Caco-2 (cell line): ENCODE measurements around the gene SLC28A1. TPM values are rescaled to one million over a fixed set of nuclear protein-coding genes. Genes with fewer than 3 reads are reported as not detected.
A peak's percentile ranks its signal among the peaks of the same experiment; 100 is the strongest.

Source experiments
- BruUV-seq: library from RNA; stranded (reverse); fragments of 400-500 nt; replicated peaks from 2 replicates; lab custom pipeline; 2021; lab: Mats Ljungman, UMichigan
- CTCF ChIA-PET: fragments of 300-600 bp; sonication (Branson Sonifier 250); formaldehyde crosslinking; loops from one replicate; lab custom pipeline; 2022; ENCODE audit warnings: antibody characterized with exemption; lab: Charles Lee
- POLR2A ChIA-PET: fragments of 300-600 bp; sonication (Branson Sonifier 250); formaldehyde crosslinking; loops from one replicate; lab custom pipeline; 2022; ENCODE audit warnings: antibody characterized with exemption; lab: Charles Lee
- DNase-seq, 2 experiments: peaks; one replicate each; pipeline versions ENCODE4 v3.0.0 to v3.0.0-alpha.2; 2020 to 2022
- H3K27me3 ChIP-seq: replicated peaks from 2 replicates; pipeline ENCODE4 v1.6.0; 2011; ENCODE audit warnings: low read length; ENCODE audit not compliant: control insufficient read depth, insufficient read depth
- H3K36me3 ChIP-seq: 2 replicates; pipeline ENCODE4 v1.5.1; 2011; ENCODE audit warnings: low read length; ENCODE audit not compliant: control insufficient read depth, insufficient read depth
- H3K4me1 ChIP-seq: fragments of 250-450 bp; sonication (Bioruptor Pico); 2 replicates; pipeline ENCODE4 v1.5.1; 2020; ENCODE audit warnings: mild to moderate bottlenecking
- H3K4me3 ChIP-seq: 2 replicates; pipeline ENCODE4 v1.5.1; 2011; ENCODE audit warnings: low read depth, mild to moderate bottlenecking, control low read depth, low read length
- H3K9me3 ChIP-seq: fragments of 250-450 bp; sonication (Bioruptor Pico); 2 replicates; pipeline ENCODE4 v1.5.1; 2020; ENCODE audit warnings: mild to moderate bottlenecking, moderate library complexity
- H3K27ac Mint-ChIP-seq: one replicate; pipeline ENCODE4 v1.8.0; 2022; ENCODE audit warnings: mixed read lengths; ENCODE audit not compliant: unreplicated experiment
- H3K27me3 Mint-ChIP-seq: one replicate; pipeline ENCODE4 v1.8.0; 2022; ENCODE audit warnings: mixed read lengths; ENCODE audit not compliant: insufficient read depth, unreplicated experiment
- H3K36me3 Mint-ChIP-seq: one replicate; pipeline ENCODE4 v1.8.0; 2022; ENCODE audit warnings: mild to moderate bottlenecking, mixed read lengths; ENCODE audit not compliant: insufficient read depth, unreplicated experiment
- H3K4me1 Mint-ChIP-seq: one replicate; pipeline ENCODE4 v1.8.0; 2022; ENCODE audit warnings: low read depth, mixed read lengths; ENCODE audit not compliant: unreplicated experiment
- H3K4me3 Mint-ChIP-seq: one replicate; pipeline ENCODE4 v1.8.0; 2022; ENCODE audit warnings: mild to moderate bottlenecking, moderate library complexity, mixed read lengths; ENCODE audit not compliant: unreplicated experiment
- H3K9me3 Mint-ChIP-seq: one replicate; pipeline ENCODE4 v1.8.0; 2022; ENCODE audit warnings: mixed read lengths; ENCODE audit not compliant: unreplicated experiment
- intact Hi-C: fragments of 100-400 bp; cut with micrococcal nuclease; formaldehyde crosslinking; loops from one replicate; pipeline ENCODE4 v1.10.0; 2022; ENCODE audit not compliant: unreplicated experiment
- total RNA-seq: library from RNA; stranded (reverse); gene quantifications from 2 replicates; pipeline ENCODE4 v1.2.3, GENCODE V29; 2022
- TF ChIP-seq, protein P1 (sequence below), 2 experiments: fragments of 200-600 bp in 1 of 2; IDR thresholded peaks; 1 replicate in 1 of 2; 2 replicates in 1 of 2; pipeline versions ENCODE4 v1.5.1 to v1.8.0; 2011 to 2022; ENCODE audit warnings: antibody characterized with exemption in 1 of 2, control low read depth in 1 of 2, inconsistent platforms in 1 of 2, low read depth in 1 of 2, low read length in 1 of 2, mild to moderate bottlenecking in 1 of 2, moderate library complexity in 1 of 2; ENCODE audit not compliant: insufficient read depth in 1 of 2, severe bottlenecking in 1 of 2, unreplicated experiment in 1 of 2

The SLC28A1 gene
- total RNA-seq, 1 experiment from 2014 or later: not detected

DNA sequence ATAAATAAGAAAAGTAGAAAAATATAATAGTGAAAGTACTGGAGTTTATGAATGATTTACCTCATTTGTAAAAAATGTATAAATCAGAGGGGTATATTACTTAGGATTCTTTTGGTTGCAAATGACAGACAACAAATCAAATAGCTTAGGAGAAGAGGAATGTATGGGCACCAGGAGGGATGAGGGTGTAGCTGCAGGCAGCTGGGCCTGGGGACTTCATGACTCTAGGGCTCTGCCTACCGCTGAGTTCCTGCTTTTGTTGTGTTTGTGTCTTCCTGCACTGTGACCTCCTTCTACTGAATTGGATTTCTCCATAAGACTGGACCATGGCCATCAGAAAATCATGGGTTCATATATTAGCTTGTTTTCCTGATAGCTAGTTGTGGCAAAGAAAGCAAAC, 69.3 kb downstream of the SLC28A1 start:
- H3K4me1 ChIP-seq: peaks cover 11% of the 10 kb centered on the region
- Mint-ChIP-seq H3K9me3 (no peaks in the 10 kb centered on the region), H3K4me3 (no peak overlapping the region), H3K27ac (no peak overlapping the region), H3K27me3 (no peaks in the 10 kb centered on the region), H3K36me3 (no peaks in the 10 kb centered on the region), H3K4me1 (no peaks in the 10 kb centered on the region)
- ChIA-PET CTCF (interaction anchor here (3.2 kb wide), 1 partner anchor 57 kb away, joined by 28 read pairs; no protein-coding TSS in a partner anchor), POLR2A (no interaction called here)
- no peak for DNase-seq
- TF ChIP-seq, protein P1, sequence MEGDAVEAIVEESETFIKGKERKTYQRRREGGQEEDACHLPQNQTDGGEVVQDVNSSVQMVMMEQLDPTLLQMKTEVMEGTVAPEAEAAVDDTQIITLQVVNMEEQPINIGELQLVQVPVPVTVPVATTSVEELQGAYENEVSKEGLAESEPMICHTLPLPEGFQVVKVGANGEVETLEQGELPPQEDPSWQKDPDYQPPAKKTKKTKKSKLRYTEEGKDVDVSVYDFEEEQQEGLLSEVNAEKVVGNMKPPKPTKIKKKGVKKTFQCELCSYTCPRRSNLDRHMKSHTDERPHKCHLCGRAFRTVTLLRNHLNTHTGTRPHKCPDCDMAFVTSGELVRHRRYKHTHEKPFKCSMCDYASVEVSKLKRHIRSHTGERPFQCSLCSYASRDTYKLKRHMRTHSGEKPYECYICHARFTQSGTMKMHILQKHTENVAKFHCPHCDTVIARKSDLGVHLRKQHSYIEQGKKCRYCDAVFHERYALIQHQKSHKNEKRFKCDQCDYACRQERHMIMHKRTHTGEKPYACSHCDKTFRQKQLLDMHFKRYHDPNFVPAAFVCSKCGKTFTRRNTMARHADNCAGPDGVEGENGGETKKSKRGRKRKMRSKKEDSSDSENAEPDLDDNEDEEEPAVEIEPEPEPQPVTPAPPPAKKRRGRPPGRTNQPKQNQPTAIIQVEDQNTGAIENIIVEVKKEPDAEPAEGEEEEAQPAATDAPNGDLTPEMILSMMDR (IDR thresholded peaks at IDR 0.05; ENCODE audit: insufficient read depth in 1 of 2, low read depth in 1 of 2, low read length in 1 of 2, severe bottlenecking in 1 of 2, unreplicated experiment in 1 of 2): no peak
- H3K27me3 ChIP-seq: no peaks in the 10 kb centered on the region; the same call in 1 of the 2 replicates
- BruUV-seq: no TSS peak
- intact Hi-C loops: no loop called here
- H3K9me3 ChIP-seq: no peaks in the 10 kb centered on the region
- H3K36me3 ChIP-seq: no peaks in the 10 kb centered on the region
- no peak overlapping the region for H3K4me3 ChIP-seq

- peak; percentile 81 to 82 for DNase-seq
- ChIA-PET CTCF (interaction anchor here (0.6 to 3.2 kb wide), 8 partner anchors 26 to 179 kb away, joined by 3 to 28 read pairs (median 4); no protein-coding TSS in a partner anchor), POLR2A (no interaction called here)
- Histone ChIP-seq H3K27me3 (no peaks in the 10 kb centered on the region; the same call in 1 of the 2 replicates), H3K9me3 (no peaks in the 10 kb centered on the region), H3K36me3 (no peaks in the 10 kb centered on the region), H3K4me3 (peak overlapping the region; percentile 19; the same call in 1 of the 2 replicates), H3K4me1 (peaks cover 18% of the 10 kb centered on the region)
- Mint-ChIP-seq H3K4me1 (peaks cover 7% of the 10 kb centered on the region), H3K36me3 (no peaks in the 10 kb centered on the region), H3K27me3 (no peaks in the 10 kb centered on the region), H3K27ac (no peak overlapping the region), H3K9me3 (no peaks in the 10 kb centered on the region), H3K4me3 (peak overlapping the region; percentile 39)
- intact Hi-C loops: loop anchor here (1.0 kb wide), 3 partner anchors 25 to 89 kb away; no protein-coding TSS in a partner anchor
- no TSS peak for BruUV-seq
- TF ChIP-seq, protein P1 (IDR thresholded peaks at IDR 0.05; ENCODE audit: insufficient read depth in 1 of 2, low read depth in 1 of 2, low read length in 1 of 2, severe bottlenecking in 1 of 2, unreplicated experiment in 1 of 2): peak; percentile 79 to 92
Measured at GRCh38 chr15:84955089-84955848, 70.8 kb downstream of the SLC28A1 start.

GRCh38 chr15:84956199-84956598, 71.7 kb downstream of the SLC28A1 start:
- no peaks in the 10 kb centered on the region for H3K9me3 Mint-ChIP-seq
- CTCF ChIA-PET: interaction anchor here (0.8 kb wide), 1 partner anchor 25 kb away, joined by 6 read pairs; no protein-coding TSS in a partner anchor

More at GRCh38 chr15:84956199-84956598, 71.7 kb downstream of the SLC28A1 start:
- Histone ChIP-seq H3K4me1 (peaks cover 20% of the 10 kb centered on the region), H3K4me3 (no peak overlapping the region), H3K9me3 (no peaks in the 10 kb centered on the region), H3K27me3 (no peaks in the 10 kb centered on the region; the same call in 1 of the 2 replicates), H3K36me3 (no peaks in the 10 kb centered on the region)
- no peak for DNase-seq
- Mint-ChIP-seq H3K4me3 (peak overlapping the region; percentile 39), H3K27ac (no peak overlapping the region), H3K27me3 (no peaks in the 10 kb centered on the region), H3K4me1 (peaks cover 14% of the 10 kb centered on the region), H3K36me3 (no peaks in the 10 kb centered on the region)
- intact Hi-C loops: no loop called here
- BruUV-seq: no TSS peak
- TF ChIP-seq, protein P1 (IDR thresholded peaks at IDR 0.05; ENCODE audit: insufficient read depth in 1 of 2, low read depth in 1 of 2, low read length in 1 of 2, severe bottlenecking in 1 of 2, unreplicated experiment in 1 of 2): no peak
- POLR2A ChIA-PET: no interaction called here
